Ishikawa (cell line): ENCODE data around the gene POLN.

ENCODE experiments used
- CEBPB ChIP-seq: IDR thresholded peaks from 2 replicates; pipeline ENCODE4 v1.6.1; 2012
- CREB1 ChIP-seq: IDR thresholded peaks from 2 replicates; pipeline ENCODE4 v1.6.1; 2012; ENCODE audit warnings: low read depth
- EGR1 ChIP-seq: IDR thresholded peaks from 2 replicates; pipeline ENCODE4 v1.6.1; 2012
- EP300 ChIP-seq: IDR thresholded peaks from 2 replicates; pipeline ENCODE4 v1.6.1; 2012; ENCODE audit warnings: borderline replicate concordance
- FOXM1 ChIP-seq: IDR thresholded peaks from 2 replicates; pipeline ENCODE4 v1.6.1; 2012; ENCODE audit warnings: low read depth, borderline replicate concordance
- MAX ChIP-seq: IDR thresholded peaks from 2 replicates; pipeline ENCODE4 v1.6.1; 2012
- NFIC ChIP-seq: IDR thresholded peaks from 2 replicates; pipeline ENCODE4 v1.6.1; 2012
- RAD21 ChIP-seq: IDR thresholded peaks from 2 replicates; pipeline ENCODE4 v1.6.1; 2012; ENCODE audit warnings: low read depth
- REST ChIP-seq: IDR thresholded peaks from 2 replicates; pipeline ENCODE4 v1.6.1; 2012; ENCODE audit warnings: low read depth, mild to moderate bottlenecking
- TAF1 ChIP-seq: IDR thresholded peaks from 2 replicates; pipeline ENCODE4 v1.6.1; 2012; ENCODE audit warnings: low read depth, mild to moderate bottlenecking
- TCF12 ChIP-seq: IDR thresholded peaks from 2 replicates; pipeline ENCODE4 v1.6.1; 2012; ENCODE audit warnings: low read depth
- TEAD4 ChIP-seq: IDR thresholded peaks from 2 replicates; pipeline ENCODE4 v1.6.1; 2012
- USF1 ChIP-seq: IDR thresholded peaks from 2 replicates; pipeline ENCODE4 v1.6.1; 2012
- YY1 ChIP-seq: IDR thresholded peaks from 2 replicates; pipeline ENCODE4 v1.6.1; 2012; ENCODE audit warnings: low read depth
- ZBTB7A ChIP-seq: IDR thresholded peaks from 2 replicates; pipeline ENCODE4 v1.6.1; 2012; ENCODE audit warnings: low read depth

The POLN gene

GRCh38 chr4:2136726-2137125 lies 105.2 kb downstream of the POLN start:
- TF ChIP-seq CREB1, result no peak
- TF ChIP-seq USF1, result no peak
- TF ChIP-seq MAX, result no peak
- no peak for TF ChIP-seq EP300
- TF ChIP-seq RAD21, result no peak
- TF ChIP-seq NFIC, result no peak
- TF ChIP-seq TAF1, result no peak
- TF ChIP-seq ZBTB7A, result no peak
- TF ChIP-seq EGR1, result no peak

GRCh38 chr4:2135083-2135482 lies 106.8 kb downstream of the POLN start:
- TF ChIP-seq NFIC (no peak), EP300 (no peak), MAX (no peak), REST (no peak), USF1 (no peak), EGR1 (no peak), TCF12 (no peak), CEBPB (no peak), TEAD4 (no peak), CREB1 (no peak), FOXM1 (no peak), RAD21 (no peak)

- TF ChIP-seq EGR1 (no peak), USF1 (peak; percentile 36; the same call in 1 of the 2 replicates)
These were observed 109.5 kb downstream of the POLN start for GRCh38 chr4:2132438-2132837.

- TF ChIP-seq TEAD4, result no peak
- no peak for TF ChIP-seq CEBPB
- TF ChIP-seq FOXM1, result no peak
- TF ChIP-seq CREB1, result no peak
- TF ChIP-seq TAF1, result no peak
- TF ChIP-seq YY1, result no peak
- TF ChIP-seq REST, result no peak
- TF ChIP-seq MAX, result no peak
- no peak for TF ChIP-seq ZBTB7A
- TF ChIP-seq EP300, result no peak
- no peak for TF ChIP-seq EGR1
- TF ChIP-seq NFIC, result no peak
- TF ChIP-seq RAD21, result no peak
- TF ChIP-seq TCF12, result no peak
- no peak for TF ChIP-seq USF1
These were observed 114.2 kb downstream of the POLN start for GRCh38 chr4:2127609-2128332.

- no peak for TF ChIP-seq TCF12
- no peak for TF ChIP-seq EP300
- no peak for TF ChIP-seq CREB1
- TF ChIP-seq CEBPB, result no peak
- TF ChIP-seq NFIC, result no peak
- no peak for TF ChIP-seq ZBTB7A
- no peak for TF ChIP-seq USF1
- TF ChIP-seq MAX, result no peak
- no peak for TF ChIP-seq EGR1
- no peak for TF ChIP-seq REST
These were observed 115.4 kb downstream of the POLN start for GRCh38 chr4:2126309-2127043.
